Inflammatory macrophage treated with lipopolysaccharide for 1 hour (primary cell): ENCODE measurements around the gene LNPEP.

Experiments
- DNase-seq, 2 donors: peaks; one replicate each; pipeline ENCODE4 v3.0.0-alpha.2; 2020 to 2022

Gene LNPEP

GRCh38 chr5:97004423-97005060, 68.7 kb downstream of the LNPEP start:
- no peak for DNase-seq

- DNase-seq = no peak
Observed at GRCh38 chr5:97006454-97007060, 70.7 kb downstream of the LNPEP start.

GRCh38 chr5:97009212-97009898, 73.5 kb downstream of the LNPEP start:
- peak; percentile 79 to 91 for DNase-seq

- DNase-seq = no peak
Observed at GRCh38 chr5:97009921-97010320, 74.0 kb downstream of the LNPEP start.

GRCh38 chr5:97010606-97011005, 74.7 kb downstream of the LNPEP start:
- DNase-seq = no peak

- DNase-seq = no peak
Observed at GRCh38 chr5:97011567-97011966, 75.7 kb downstream of the LNPEP start.

GRCh38 chr5:97019435-97020117, 83.7 kb downstream of the LNPEP start:
- DNase-seq = no peak

- no peak for DNase-seq
Observed at GRCh38 chr5:97021416-97021815, 85.5 kb downstream of the LNPEP start.

GRCh38 chr5:97022898-97023297, 87.0 kb downstream of the LNPEP start:
- DNase-seq = no peak

GRCh38 chr5:97026721-97027120, 90.8 kb downstream of the LNPEP start:
- DNase-seq = no peak

GRCh38 chr5:97037819-97038218, 101.9 kb downstream of the LNPEP start:
- DNase-seq = no peak

- DNase-seq = no peak
Observed at GRCh38 chr5:97041239-97041638, 105.4 kb downstream of the LNPEP start.

- no peak for DNase-seq
Observed at GRCh38 chr5:97042996-97043395, 107.1 kb downstream of the LNPEP start.

- no peak for DNase-seq
Observed at GRCh38 chr5:97043511-97043910, 107.6 kb downstream of the LNPEP start.

- peak; percentile 3 to 8 for DNase-seq
Observed at GRCh38 chr5:97044052-97044451, 108.2 kb downstream of the LNPEP start.

- DNase-seq = no peak
Observed at GRCh38 chr5:97046270-97046982, 110.5 kb downstream of the LNPEP start.

- no peak for DNase-seq
Observed at GRCh38 chr5:97047076-97047475, 111.2 kb downstream of the LNPEP start.

- DNase-seq = peak; percentile 67 to 80
Observed at GRCh38 chr5:97049175-97049574, 113.3 kb downstream of the LNPEP start.

- DNase-seq = no peak
Observed at GRCh38 chr5:97056263-97056662, 120.4 kb downstream of the LNPEP start.

- no peak for DNase-seq
Observed at GRCh38 chr5:97062046-97062445, 126.2 kb downstream of the LNPEP start.

- no peak for DNase-seq
Observed at GRCh38 chr5:97063251-97063650, 127.4 kb downstream of the LNPEP start.

GRCh38 chr5:97065475-97065874, 129.6 kb downstream of the LNPEP start:
- DNase-seq = no peak

- DNase-seq = no peak
Observed at GRCh38 chr5:97067296-97067850, 131.5 kb downstream of the LNPEP start.
